Right forelimb (tissue), 1 donor: Measurements from ENCODE around the gene CEP290.
"Not testable (repeated sequence)": the region's sequence is repeated elsewhere in the genome, so short reads cannot be mapped to it uniquely, and the experiment has no call there.

ENCODE experiments used
- DNase-seq: peaks from one replicate; pipeline ENCODE4 v3.0.0-alpha.2; 2018

The CEP290 gene

DNA sequence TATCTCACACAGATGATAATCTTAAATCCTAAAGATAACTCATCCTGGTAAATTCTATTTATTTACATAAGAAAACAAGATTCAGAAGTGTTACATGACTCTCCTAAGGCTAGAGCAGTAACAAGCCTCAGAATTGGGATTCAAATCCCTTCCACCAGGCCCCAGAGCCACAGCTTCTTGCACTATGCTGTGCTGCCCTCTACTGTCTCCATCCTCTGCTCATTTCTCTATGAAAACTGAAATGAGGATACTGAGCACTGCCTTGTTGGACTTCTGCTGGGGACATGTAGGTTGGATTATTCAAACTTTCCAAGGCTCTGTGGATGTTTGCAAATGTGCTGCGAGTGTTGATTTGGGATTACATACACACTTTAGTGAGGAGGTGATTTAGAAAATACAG lies 89.2 kb downstream of the CEP290 start:
- DNase-seq, result no peak

DNA sequence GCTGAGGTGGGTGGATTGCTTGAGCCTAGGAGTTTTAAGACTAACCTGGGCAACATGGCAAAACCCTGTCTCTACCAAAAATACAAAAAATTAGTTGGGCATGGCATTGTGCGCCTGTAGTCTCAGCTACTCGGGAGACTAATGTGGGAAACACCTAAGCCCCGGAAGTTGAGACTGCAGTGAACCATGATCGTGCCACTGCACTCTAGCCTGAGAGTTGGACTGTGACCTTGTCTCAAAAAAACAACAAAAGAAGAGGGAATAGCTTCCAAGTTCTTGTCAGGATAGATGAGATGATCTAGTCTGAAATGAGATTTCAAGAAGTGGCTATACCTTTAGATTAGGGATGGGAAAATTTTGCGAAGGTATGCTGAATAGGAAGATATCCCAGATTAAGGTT lies 97.9 kb downstream of the CEP290 start:
- no peak for DNase-seq

DNA sequence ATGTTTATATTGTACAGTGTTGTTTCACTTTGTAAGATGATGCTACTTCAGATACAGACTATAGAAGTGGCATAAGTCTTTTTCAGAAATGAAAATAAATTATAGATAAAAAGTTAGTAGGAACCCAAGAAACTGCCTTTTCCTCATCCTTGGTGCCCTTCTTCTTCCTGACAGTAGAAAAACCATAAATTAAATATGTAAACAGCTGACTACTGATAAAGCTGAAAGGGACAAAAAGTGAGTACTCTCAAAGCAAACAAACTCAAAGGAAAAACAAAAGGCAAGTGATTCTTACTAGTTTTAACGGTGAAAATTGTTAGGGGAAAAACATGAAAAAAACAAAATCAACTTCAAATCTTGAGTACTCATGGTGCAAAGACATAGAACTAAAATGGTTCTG lies 104.1 kb downstream of the CEP290 start:
- DNase-seq, result no peak

DNA sequence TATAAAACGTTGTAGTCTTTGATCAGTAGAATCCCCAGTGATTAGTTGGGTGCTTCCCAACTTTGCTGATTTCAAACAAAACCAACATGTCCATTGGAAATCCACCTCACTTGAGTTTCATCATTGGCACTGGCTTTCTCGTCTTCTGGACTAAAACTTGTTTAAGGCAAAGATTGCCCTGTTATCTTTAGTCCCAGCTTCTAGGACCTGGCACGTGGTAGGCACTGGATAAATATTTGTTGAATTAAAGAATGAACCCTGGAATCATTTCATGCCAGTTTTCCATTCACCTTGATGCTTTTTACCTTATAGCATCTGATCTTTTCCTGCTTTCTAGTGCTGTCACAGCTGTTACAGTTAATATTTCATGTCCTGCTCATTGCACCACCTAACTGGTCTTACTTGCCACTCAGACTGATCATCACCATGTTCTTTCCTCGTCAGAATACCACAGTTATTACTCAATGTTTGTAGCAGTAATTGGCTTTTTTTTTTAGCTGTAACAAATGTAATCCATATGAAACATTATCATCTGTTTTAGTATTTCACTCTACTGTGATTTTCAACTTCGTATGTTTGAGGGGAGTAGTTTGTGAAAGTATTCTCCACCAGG lies 105.4 kb downstream of the CEP290 start:
- no peak for DNase-seq

DNA sequence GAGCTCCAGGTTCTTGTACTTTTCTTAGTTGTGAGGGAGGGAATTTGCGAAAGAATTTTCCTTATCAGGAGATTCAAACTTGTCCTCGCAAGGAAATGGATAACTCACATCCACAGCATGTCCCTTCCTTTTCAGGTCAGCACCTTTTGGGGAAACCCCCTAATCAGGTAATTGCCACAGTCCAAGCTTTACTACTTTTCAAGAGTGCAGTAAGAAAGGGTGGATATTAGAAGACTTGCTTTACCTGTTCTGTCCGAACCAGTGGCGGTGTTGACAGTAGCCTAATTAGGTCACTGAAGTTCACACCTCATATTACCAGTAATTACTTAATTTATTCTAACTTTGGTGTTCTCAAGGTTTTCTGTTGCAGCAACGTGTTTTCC lies 106.0 kb downstream of the CEP290 start:
- no peak for DNase-seq

DNA sequence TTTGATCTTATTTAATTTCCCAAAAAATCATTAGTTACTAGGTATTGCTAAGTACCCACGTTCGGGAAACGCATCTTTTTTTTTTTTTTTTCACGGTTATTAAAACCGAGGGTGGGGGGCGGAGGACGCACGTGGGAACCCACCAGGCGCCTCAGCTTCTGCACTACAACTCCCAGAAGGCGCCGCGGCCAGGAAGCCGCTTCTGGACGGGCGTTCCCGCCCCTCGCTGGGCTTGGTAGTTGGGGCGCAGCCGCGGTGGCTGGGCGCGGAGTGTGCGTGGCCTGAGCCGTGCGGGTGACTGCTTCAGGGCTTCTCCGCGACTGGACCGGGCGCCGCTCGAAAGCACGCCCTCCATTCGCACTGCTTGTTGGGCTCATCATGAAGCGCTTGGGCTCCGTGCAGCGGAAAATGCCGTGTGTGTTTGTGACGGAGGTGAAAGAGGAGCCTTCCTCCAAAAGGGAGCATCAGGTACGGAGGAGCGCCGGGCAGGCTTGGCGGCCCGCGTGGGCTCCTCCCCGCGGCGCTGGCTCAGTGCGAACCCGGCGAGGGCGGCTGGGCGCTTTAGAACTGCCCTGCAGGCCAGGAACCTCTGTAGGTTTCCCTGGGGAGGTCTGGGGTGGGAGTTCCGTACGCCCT lies 106.5 kb downstream of the CEP290 start:
- peak; percentile 93 for DNase-seq

DNA sequence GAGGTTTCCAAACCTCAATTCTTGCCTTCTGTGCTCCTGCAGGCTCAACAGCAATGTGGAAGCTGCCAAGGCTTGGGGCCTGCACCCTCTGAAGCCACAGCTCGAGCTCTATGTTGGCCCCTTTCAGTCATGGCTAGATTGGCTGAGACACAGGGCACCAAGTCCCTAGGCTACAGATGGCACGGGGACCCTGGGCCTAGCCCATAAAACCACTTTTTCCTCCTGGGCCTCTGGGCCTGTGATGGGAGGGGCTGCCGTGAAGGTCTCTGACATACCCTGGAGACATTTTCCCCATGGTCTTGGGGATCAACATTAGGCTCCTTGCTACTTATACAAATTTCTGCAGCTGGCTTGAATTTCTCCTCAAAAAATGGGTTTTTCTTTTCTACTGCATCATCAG lies 110.7 kb downstream of the CEP290 start:
- not testable (repeated sequence) for DNase-seq

DNA sequence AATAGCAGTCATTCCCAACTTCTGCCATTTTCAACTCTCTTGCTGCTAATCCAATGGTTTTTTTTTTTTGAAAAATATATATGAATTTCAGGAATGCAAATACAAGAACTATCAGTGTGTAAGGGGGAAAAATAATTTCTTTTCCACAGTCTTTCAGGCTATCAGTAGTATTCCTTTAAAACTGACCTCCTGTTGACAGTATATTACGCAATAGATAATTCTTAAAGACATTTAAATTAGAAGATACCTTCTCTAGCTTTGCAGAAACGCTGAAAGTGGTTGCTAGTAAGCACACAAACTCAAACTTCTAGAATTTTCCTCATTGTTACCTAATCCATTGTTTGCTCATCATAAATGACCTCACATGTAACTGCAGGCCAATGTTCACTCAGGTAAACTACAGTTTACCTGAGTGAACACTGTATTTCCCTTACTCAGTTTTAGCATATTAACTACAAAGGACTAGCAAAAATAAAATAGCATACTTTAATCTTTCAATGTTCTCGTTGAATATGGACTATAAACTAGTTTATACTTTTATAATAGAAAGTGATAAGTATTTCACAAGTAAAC lies 112.7 kb downstream of the CEP290 start, which contains the start of gene C12orf50:
Gene C12orf50 (minus strand): TSS at position 309 of the 573 bp plus-strand sequence. CDS start 2,439 bp downstream, outside the sequence.
- DNase-seq, result no peak

DNA sequence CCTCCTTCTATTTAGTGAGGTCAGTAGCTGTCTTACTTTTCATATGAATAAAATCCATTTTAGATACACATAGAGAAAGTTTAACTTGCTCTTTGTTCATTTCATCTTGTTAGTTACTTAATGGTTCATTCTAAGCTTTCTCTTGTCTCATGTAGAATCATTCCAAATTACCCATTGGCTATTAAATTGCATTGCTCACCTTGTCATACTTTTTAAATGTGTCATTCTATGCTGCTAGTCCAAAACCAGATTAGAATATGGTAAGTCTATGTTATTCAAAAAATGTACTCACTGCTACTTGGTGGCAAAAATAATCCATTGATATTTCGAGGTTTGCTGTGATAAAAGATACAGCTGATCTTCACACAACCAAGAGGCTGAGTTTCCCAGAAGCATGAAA lies 115.7 kb downstream of the CEP290 start:
- no peak for DNase-seq

DNA sequence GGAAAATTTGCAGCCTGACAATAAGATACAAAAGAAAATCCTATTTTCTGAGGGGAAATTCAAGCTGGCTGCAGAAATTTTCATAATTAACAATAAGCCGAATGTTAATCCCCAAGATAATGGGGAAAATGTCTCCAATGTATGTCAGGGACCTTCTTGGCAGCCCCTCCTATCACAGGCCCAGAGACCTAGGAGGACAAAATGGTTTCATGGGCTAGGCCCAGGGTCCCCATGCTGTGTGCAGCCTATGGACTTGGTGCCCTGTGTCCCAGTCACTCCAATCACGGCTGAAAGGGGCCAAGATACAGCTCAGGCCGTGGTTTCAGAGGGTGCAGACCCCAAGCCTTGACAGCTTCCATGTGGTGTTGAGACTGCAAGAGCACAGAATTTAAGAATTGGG lies 123.9 kb downstream of the CEP290 start:
- no peak for DNase-seq

DNA sequence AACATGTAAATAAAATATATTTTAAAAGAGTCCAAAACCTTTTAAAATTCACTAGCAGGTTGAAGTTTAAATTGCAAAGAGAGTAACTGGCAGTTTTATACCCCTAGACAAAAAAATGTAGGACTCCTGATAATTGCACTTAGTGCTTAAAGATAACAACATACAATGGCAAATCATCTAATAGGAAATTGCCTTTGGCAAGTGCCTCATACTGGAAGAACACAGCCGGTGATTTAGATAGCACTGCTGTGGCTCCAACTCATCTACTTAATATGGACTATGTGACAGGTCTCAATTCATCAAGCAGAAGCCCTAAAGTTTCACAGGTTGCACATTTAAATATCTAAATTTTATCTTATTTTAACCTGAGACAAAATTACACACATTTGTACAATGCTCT lies 126.1 kb downstream of the CEP290 start:
- DNase-seq, result no peak

DNA sequence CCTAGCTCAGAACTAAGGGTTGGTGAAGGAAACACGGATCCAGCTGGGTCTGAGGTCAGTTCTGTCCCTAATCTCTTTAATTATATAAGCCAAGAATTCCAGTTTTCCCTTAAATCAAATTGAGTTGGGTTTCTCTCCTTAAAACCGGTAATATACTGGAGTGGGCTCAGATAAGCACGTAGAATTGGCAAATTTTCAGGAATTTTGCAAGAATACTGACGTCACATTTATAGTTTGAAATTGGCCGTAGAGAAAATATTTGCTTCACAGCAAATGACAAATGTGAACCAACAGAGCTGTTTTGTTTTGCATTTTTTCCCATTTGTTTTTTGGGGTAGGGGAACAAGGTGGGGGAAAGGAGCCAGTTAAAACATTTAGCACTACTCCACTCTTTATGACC lies 130.1 kb downstream of the CEP290 start:
- DNase-seq, result no peak

DNA sequence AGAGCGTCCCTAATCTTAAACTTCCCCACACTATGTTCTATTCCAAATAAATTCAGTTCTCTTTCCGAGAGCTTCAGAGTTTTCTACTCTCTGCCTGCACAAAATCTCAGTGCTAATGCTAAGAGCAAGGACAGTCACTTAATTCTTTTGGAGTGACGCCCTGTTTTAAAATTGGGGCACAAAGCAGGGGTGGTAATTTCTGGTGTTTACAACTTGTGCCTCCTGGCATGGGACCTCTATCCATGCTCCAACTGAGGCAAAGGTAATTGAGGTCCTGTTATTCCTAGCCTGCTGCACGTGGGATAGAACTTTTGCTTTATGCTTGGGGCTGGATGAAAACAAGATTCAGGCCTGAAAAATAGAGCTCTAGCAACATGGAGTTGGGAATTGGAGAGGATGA lies 135.5 kb downstream of the CEP290 start:
- DNase-seq, result no peak

DNA sequence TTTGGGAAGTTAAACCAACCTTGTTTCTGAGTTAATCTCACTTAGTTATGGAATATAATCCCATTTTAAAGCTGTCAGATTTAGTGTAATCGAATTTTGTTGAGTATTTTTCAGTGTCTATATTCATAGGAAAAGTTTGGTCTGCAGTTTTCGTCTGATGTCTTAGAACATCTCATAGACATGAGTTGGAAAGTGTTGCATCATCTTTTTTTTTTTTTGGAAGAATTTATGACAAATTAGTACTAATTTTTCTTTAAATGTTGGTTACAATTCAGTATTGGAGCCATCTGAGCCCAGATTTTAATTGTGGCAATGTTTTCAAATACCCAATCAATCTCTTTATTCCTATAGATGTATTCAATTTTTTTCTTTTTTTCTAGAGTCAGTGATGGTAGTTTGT lies 140.6 kb downstream of the CEP290 start:
- no peak for DNase-seq
